ENCODE data around the gene AADAT. TPM values are rescaled to one million over a fixed set of nuclear protein-coding genes. Genes with fewer than 3 reads are reported as not detected.

The AADAT gene
- total and polyA plus RNA-seq, 8 donors: 11.0 to 71.4 (median 52.7) TPM

GRCh38 chr4:170022211-170022610, 67.5 kb downstream of the AADAT start:
- H3K36me3 ChIP-seq: no peaks in the 10 kb centered on the region
- H3K27me3 ChIP-seq: peaks cover 10 to 23% of the 10 kb centered on the region in 2 donors
- ATAC-seq: no peak
- DNase-seq: no peak
- H3K4me3 ChIP-seq: no peak overlapping the region
- peaks cover 5 to 8% of the 10 kb centered on the region in 2 donors for H3K4me1 ChIP-seq
- intact Hi-C loops (cut with DNase I): no loop called here
- H3K27ac ChIP-seq: no peak overlapping the region
- H3K9me3 ChIP-seq: no peaks in the 10 kb centered on the region
- TF ChIP-seq CTCF (IDR thresholded peaks at IDR 0.05): no peak

GRCh38 chr4:170017252-170017651, 72.5 kb downstream of the AADAT start:
- no peak for TF ChIP-seq CTCF (IDR thresholded peaks at IDR 0.05)
- intact Hi-C loops (cut with DNase I): no loop called here
- Histone ChIP-seq H3K27me3 (no peaks in the 10 kb centered on the region), H3K36me3 (no peaks in the 10 kb centered on the region), H3K27ac (no peak overlapping the region), H3K4me3 (no peak overlapping the region), H3K9me3 (no peaks in the 10 kb centered on the region), H3K4me1 (no peaks in the 10 kb centered on the region)
- ATAC-seq (no peak), DNase-seq (no peak)

GRCh38 chr4:170015285-170015684, 74.5 kb downstream of the AADAT start:
- Histone ChIP-seq H3K9me3 (no peaks in the 10 kb centered on the region), H3K27me3 (no peaks in the 10 kb centered on the region), H3K27ac (no peak overlapping the region), H3K36me3 (no peaks in the 10 kb centered on the region), H3K4me3 (no peak overlapping the region), H3K4me1 (no peaks in the 10 kb centered on the region)
- intact Hi-C loops (cut with DNase I): no loop called here
- DNase-seq (peak in 2 of 4 donors; percentile 42 to 67), ATAC-seq (no peak)
- TF ChIP-seq CTCF (IDR thresholded peaks at IDR 0.05): no peak

- no peak overlapping the region for H3K27ac ChIP-seq
- no peaks in the 10 kb centered on the region for H3K4me1 ChIP-seq
- intact Hi-C loops (cut with DNase I): no loop called here
- no peak for TF ChIP-seq CTCF (IDR thresholded peaks at IDR 0.05)
- H3K27me3 ChIP-seq: no peaks in the 10 kb centered on the region
- DNase-seq (no peak), ATAC-seq (peak; percentile 25)
- H3K9me3 ChIP-seq: no peaks in the 10 kb centered on the region
- H3K4me3 ChIP-seq: no peak overlapping the region
- H3K36me3 ChIP-seq: no peaks in the 10 kb centered on the region
Measured at GRCh38 chr4:170014359-170015011, 75.3 kb downstream of the AADAT start.

- intact Hi-C loops (cut with DNase I): no loop called here
- no peaks in the 10 kb centered on the region for H3K36me3 ChIP-seq
- H3K27me3 ChIP-seq: no peaks in the 10 kb centered on the region
- H3K27ac ChIP-seq: no peak overlapping the region
- peak; percentile 49 for ATAC-seq
- no peaks in the 10 kb centered on the region for H3K9me3 ChIP-seq
- DNase-seq: no peak
- TF ChIP-seq CTCF (IDR thresholded peaks at IDR 0.05): no peak
- peaks cover 0 to 10% of the 10 kb centered on the region in 2 donors for H3K4me1 ChIP-seq
- no peak overlapping the region for H3K4me3 ChIP-seq
Measured at GRCh38 chr4:170012629-170012958, 77.2 kb downstream of the AADAT start.

Measured in left lung (tissue), 10 donors.